Vagina (tissue), 2 donors: ENCODE measurements around the gene RYR2.

Experiments
- CTCF ChIP-seq, 3 experiments: fragments of 450-650 bp in 2 of 3; fragments of 200-600 bp in 1 of 3; sonication (generic) in 1 of 3; IDR thresholded peaks; one replicate each; pipeline ENCODE4 v1.5.1; 2017 to 2019; ENCODE audit warnings: antibody characterized with exemption in 3 of 3, mild to moderate bottlenecking in 2 of 3, moderate library complexity in 2 of 3
- POLR2AphosphoS5 ChIP-seq, 2 donors: sonication (generic); formaldehyde crosslinking; IDR thresholded peaks; one replicate each; pipeline ENCODE4 v1.9.0; 2017; ENCODE audit warnings: antibody characterized with exemption in 2 of 2, mild to moderate bottlenecking in 2 of 2, low read depth in 1 of 2; ENCODE audit not compliant: insufficient read depth in 1 of 2

GRCh38 chr1:237140986-237141385 lies 99.0 kb downstream of the RYR2 start:
- TF ChIP-seq CTCF (IDR thresholded peaks at IDR 0.05) (no peak), POLR2AphosphoS5 (IDR thresholded peaks at IDR 0.05; ENCODE audit: insufficient read depth in 1 of 2, low read depth in 1 of 2) (no peak)
